ENCODE data around the gene TPI1. TPM values are rescaled to one million over a fixed set of nuclear protein-coding genes. Genes with fewer than 3 reads are reported as not detected.

Gene TPI1
- total RNA-seq, 2 experiments from 2014 or later, result 608 to 801 TPM

- Histone ChIP-seq H3K27ac (ENCODE audit: low read depth, low read length, poor library complexity, severe bottlenecking) (peak within 1 kb of the TSS; percentile 92), H3K79me2 (ENCODE audit: insufficient read depth, low read depth, low read length) (no peaks in the 10 kb centered on the region), H3K4me2 (ENCODE audit: low read length) (peak within 1 kb of the TSS; percentile 81), H4K20me1 (ENCODE audit: insufficient read depth, low read length) (no peaks in the 10 kb centered on the region), H3K9me2 (ENCODE audit: insufficient read depth, low read length) (no peaks in the 10 kb centered on the region), H3K9me3 (ENCODE audit: low read length) (no peaks in the 10 kb centered on the region), H3K4me3 (ENCODE audit: low read depth, low read length, poor library complexity, severe bottlenecking) (peak within 1 kb of the TSS; percentile 57), H3K4me1 (ENCODE audit: insufficient read depth, low read length, poor library complexity, severe bottlenecking) (peaks cover 55% of the 10 kb centered on the region), H2AFZ (ENCODE audit: low read length) (no peak within 1 kb of the TSS), H3K36me3 (ENCODE audit: insufficient read depth, low read length) (peaks cover 15% of the 10 kb centered on the region)
- no peak for TF ChIP-seq EZH2phosphoT487 (IDR thresholded peaks at IDR 0.05; ENCODE audit: borderline replicate concordance, low read depth, low read length)
- no peak for TF ChIP-seq CTCF (conservative IDR thresholded peaks at IDR 0.05; ENCODE audit: low read length)
- ChIA-PET CTCF (ENCODE audit: unreplicated experiment) (interaction anchor here (1.1 to 3.2 kb wide), 4 partner anchors 11 to 88 kb away, joined by 5 to 14 read pairs (median 8); partner anchors contain the start of genes CDCA3, MLF2, SPSB2 and USP5), POLR2A (interaction anchor here (0.6 to 4.4 kb wide), 11 partner anchors 7 to 307 kb away, joined by 3 to 101 read pairs (median 6); partner anchors contain the start of genes CDCA3, COPS7A, GAPDH and LRRC23)
- intact Hi-C loops (cut with micrococcal nuclease; ENCODE audit: unreplicated experiment), result loop anchor here (1.0 kb wide), 1 partner anchor 27 kb away; no protein-coding TSS in a partner anchor
- no TSS peak for BruUV-seq (replicated peaks)
- peak; percentile 39 for DNase-seq (ENCODE audit: low spot score)
These were observed 26.4 kb upstream of the TPI1 start, which contains the start of gene GNB3 for GRCh38 chr12:6840761-6841515. TSS of gene GNB3 (plus strand) at chr12:6840925. CDS start at chr12:6841288, 363 bp downstream.

GRCh38 chr12:6842075-6842474, 25.3 kb upstream of the TPI1 start:
- H3K36me3 ChIP-seq (ENCODE audit: insufficient read depth, low read length), result peaks cover 27% of the 10 kb centered on the region
- H3K27ac ChIP-seq (ENCODE audit: low read depth, low read length, poor library complexity, severe bottlenecking), result no peak overlapping the region
- no peaks in the 10 kb centered on the region for H4K20me1 ChIP-seq (ENCODE audit: insufficient read depth, low read length)
- intact Hi-C loops (cut with micrococcal nuclease; ENCODE audit: unreplicated experiment), result no loop called here
- no peak overlapping the region for H3K4me3 ChIP-seq (ENCODE audit: low read depth, low read length, poor library complexity, severe bottlenecking)
- H3K4me2 ChIP-seq (ENCODE audit: low read length), result no peak overlapping the region
- peaks cover 55% of the 10 kb centered on the region for H3K4me1 ChIP-seq (ENCODE audit: insufficient read depth, low read length, poor library complexity, severe bottlenecking)
- ChIA-PET POLR2A (interaction anchor here (0.5 to 4.4 kb wide), 3 partner anchors 10 to 398 kb away, joined by 3 to 101 read pairs (median 3); partner anchors contain the start of genes CDCA3 and USP5), CTCF (ENCODE audit: unreplicated experiment) (interaction anchor here (0.7 to 3.2 kb wide), 3 partner anchors 10 to 25 kb away, joined by 4 to 14 read pairs (median 4); partner anchors contain the start of genes CDCA3, TPI1 and USP5)
- no peak for DNase-seq (ENCODE audit: low spot score)
- no peak overlapping the region for H2AFZ ChIP-seq (ENCODE audit: low read length)
- H3K9me2 ChIP-seq (ENCODE audit: insufficient read depth, low read length), result no peaks in the 10 kb centered on the region
- no peaks in the 10 kb centered on the region for H3K9me3 ChIP-seq (ENCODE audit: low read length)
- no peak for TF ChIP-seq CTCF (conservative IDR thresholded peaks at IDR 0.05; ENCODE audit: low read length)
- TF ChIP-seq EZH2phosphoT487 (IDR thresholded peaks at IDR 0.05; ENCODE audit: borderline replicate concordance, low read depth, low read length), result no peak
- H3K79me2 ChIP-seq (ENCODE audit: insufficient read depth, low read depth, low read length), result no peaks in the 10 kb centered on the region
- no TSS peak for BruUV-seq (replicated peaks)
